Lung (tissue), 4 donors: ENCODE data around the gene REC114. TPM values are rescaled to one million over a fixed set of nuclear protein-coding genes. Genes with fewer than 3 reads are reported as not detected.

ENCODE experiments used
- polyA plus RNA-seq, 2 donors: library from polyadenylated mRNA; stranded (reverse); fragments of 200-250 nt; gene quantifications; one replicate each; pipeline ENCODE4 v1.2.1, GENCODE V29; 2013
- total RNA-seq, 2 donors: library from RNA; depleted of rRNA in 1 of 2; stranded (reverse); fragments of >200 nt in 1 of 2; gene quantifications; one replicate each; pipeline ENCODE4 v1.2.1, GENCODE V29; 2014 to 2021
- donor health status: Bipolar disorder and iron deficiency.
- donor health status: healthy.
- donor health status: DM: yes; HTN: yes; CAD: no.

REC114 gene
- total and polyA plus RNA-seq, 4 donors: 0.15 TPM; not detected in 3

Other genes with a start within 250 kb of the REC114 start
- gene HCN4, start 74.2 kb upstream of the REC114 start, total RNA-seq: 1 to 10 TPM in 1 of 2 donors, under 1 TPM in 1; 0.37 to 1.0 TPM
- under 1 TPM; 0.06 TPM for gene HCN4, start 74.2 kb upstream of the REC114 start, polyA plus RNA-seq
- 100 to 1,000 TPM; 121 to 123 TPM for gene NPTN, start 190.2 kb downstream of the REC114 start, total RNA-seq
- gene NPTN, start 190.2 kb downstream of the REC114 start, polyA plus RNA-seq: 100 to 1,000 TPM in 1 of 2 donors, 10 to 100 TPM in 1; 34.1 to 148 TPM
- gene CD276, start 241.2 kb downstream of the REC114 start, total RNA-seq: 10 to 100 TPM; 39.5 to 71.1 TPM
- 10 to 100 TPM; 33.8 to 34.7 TPM for gene CD276, start 241.2 kb downstream of the REC114 start, polyA plus RNA-seq